Body of pancreas (tissue), 4 donors: Measurements from ENCODE around the gene SVIL.

Source experiments
- POLR2A ChIP-seq, 3 donors: fragments of 450-650 bp; IDR thresholded peaks; one replicate each; pipeline ENCODE4 v1.6.1; 2016; ENCODE audit warnings: antibody characterized with exemption in 3 of 3, mild to moderate bottlenecking in 2 of 3
- TF ChIP-seq, protein P1 (sequence below), 7 experiments: fragments of 450-650 bp in 4 of 7; fragments of 200-600 bp in 3 of 7; sonication (generic) in 3 of 7; IDR thresholded peaks; one replicate each; pipeline ENCODE4 v1.5.1; 2016 to 2019; ENCODE audit warnings: antibody characterized with exemption in 7 of 7

DNA sequence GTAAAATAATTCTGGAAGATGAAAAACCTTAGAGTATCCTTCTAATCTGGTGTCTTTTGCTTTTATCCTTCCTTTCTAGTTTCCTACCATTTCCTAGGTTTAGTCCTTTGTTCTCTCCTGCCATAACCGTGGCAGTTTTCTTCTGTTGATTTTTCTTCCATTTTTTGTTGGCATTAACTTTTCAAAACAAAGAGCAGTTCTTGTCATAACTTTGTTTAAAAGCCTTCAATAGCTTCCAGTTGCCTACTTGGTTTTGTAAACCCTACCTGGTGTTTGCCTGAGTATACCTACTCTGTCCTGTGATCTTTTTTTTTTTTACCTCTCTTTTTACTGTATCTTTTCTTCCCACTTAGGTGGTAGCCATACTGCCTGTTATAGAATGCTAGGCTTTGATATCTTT is 220.3 kb downstream of the SVIL start:
- no peak for TF ChIP-seq POLR2A (IDR thresholded peaks at IDR 0.05)
- TF ChIP-seq, protein P1, sequence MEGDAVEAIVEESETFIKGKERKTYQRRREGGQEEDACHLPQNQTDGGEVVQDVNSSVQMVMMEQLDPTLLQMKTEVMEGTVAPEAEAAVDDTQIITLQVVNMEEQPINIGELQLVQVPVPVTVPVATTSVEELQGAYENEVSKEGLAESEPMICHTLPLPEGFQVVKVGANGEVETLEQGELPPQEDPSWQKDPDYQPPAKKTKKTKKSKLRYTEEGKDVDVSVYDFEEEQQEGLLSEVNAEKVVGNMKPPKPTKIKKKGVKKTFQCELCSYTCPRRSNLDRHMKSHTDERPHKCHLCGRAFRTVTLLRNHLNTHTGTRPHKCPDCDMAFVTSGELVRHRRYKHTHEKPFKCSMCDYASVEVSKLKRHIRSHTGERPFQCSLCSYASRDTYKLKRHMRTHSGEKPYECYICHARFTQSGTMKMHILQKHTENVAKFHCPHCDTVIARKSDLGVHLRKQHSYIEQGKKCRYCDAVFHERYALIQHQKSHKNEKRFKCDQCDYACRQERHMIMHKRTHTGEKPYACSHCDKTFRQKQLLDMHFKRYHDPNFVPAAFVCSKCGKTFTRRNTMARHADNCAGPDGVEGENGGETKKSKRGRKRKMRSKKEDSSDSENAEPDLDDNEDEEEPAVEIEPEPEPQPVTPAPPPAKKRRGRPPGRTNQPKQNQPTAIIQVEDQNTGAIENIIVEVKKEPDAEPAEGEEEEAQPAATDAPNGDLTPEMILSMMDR (IDR thresholded peaks at IDR 0.05), result no peak
